Embryonic facial prominence (tissue), 1 donor: ENCODE data around the gene RNF44.

Experiments
- DNase-seq: peaks from one replicate; pipeline ENCODE4 v3.0.0-alpha.2; 2016; ENCODE audit errors: extremely low spot score

Gene RNF44

DNA sequence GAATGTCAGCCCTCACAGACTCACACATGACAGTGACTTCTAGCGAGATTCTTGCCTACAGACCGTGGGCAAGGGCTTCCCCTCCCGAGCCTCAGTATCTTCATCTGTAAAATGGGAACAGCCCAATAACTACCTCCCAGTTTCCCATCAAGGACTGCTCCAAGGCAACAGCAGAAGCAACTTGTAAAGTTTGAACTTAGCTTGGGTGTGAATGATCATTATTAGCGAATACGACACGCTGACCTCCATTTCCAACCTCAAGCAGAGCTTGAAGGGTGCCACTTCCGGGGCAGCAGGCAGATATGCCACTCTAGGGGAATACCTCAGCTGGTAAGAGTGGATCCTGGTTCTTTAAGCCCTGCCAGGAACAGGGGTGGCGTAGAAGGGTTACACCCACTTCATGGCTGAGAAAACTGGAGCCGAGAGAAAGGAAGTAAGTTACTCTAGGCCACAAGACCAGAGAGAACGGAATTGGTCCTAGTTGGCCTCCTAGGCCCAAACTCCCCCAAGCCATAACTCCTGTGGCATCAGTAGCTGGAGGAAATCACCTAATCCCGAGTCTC, 2.0 kb downstream of the RNF44 start:
- DNase-seq = no peak

- no peak for DNase-seq
Observed at GRCh38 chr5:176534640-176535039, 2.6 kb downstream of the RNF44 start.

DNA sequence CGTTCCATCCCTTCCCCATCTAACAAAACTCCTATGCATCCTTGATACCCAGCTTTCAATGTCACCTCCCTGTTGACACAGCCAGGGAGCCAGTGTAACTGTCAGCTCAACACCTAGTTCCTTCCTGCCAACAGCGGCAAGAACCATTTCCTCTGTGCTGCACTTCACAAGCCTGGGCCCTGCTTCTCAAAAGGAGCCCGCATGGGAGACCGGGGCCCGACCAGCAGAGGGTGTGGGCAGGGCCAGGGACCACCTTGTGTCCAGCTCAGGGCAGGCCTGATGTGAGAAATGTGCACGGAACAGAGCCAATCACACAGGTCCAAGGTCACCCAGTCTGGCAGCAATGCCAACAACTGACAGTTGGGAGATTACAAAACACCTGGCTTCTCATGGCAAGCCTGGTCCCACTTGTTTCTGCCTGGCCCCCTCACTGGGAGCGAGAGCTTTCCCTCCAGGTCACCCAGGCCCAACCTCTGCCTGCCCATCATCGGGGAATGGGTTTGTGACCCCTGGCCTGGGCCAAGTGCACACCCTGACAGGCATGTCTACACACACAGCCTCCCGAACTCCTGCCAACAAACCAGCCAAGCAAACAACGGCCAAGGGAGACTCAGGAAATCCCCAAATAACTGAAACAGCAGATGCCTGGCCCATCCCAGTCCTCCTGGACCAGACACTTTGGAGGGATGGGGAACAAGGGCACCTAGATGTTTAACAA, 3.1 kb downstream of the RNF44 start:
- no peak for DNase-seq

- no peak for DNase-seq
Observed at GRCh38 chr5:176533390-176533789, 3.8 kb downstream of the RNF44 start.

- DNase-seq = no peak
Observed at GRCh38 chr5:176532795-176533194, 4.4 kb downstream of the RNF44 start.

DNA sequence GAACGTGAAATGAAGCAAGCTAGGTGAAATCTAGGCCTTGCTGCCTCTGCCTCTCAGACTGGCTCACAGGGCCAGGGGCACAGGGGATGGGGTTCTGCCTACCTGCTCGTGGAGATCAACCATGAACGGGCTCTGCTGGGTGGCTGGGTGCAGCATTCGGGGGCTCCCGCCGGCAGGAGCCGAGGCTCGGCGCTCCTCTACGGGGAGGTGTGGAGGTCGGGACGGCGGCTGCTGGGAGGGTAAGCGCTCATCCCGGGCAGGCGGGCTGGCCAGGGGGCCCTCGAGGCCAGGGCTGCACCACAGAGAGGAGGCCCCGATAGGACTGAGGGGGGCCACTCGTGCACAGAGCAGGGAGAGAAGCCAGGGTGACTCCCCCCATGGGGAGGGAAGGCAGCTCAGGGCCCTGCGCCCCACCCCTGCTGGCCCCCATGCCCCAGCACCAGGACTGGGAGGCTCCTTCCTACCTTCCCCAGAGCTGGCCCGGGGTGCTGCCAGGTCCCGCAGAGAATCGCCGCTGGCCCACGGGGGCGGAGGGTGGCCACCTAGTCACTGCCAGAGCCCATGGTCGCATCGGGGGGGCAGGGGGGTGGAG, 5.2 kb downstream of the RNF44 start:
- DNase-seq = no peak

DNA sequence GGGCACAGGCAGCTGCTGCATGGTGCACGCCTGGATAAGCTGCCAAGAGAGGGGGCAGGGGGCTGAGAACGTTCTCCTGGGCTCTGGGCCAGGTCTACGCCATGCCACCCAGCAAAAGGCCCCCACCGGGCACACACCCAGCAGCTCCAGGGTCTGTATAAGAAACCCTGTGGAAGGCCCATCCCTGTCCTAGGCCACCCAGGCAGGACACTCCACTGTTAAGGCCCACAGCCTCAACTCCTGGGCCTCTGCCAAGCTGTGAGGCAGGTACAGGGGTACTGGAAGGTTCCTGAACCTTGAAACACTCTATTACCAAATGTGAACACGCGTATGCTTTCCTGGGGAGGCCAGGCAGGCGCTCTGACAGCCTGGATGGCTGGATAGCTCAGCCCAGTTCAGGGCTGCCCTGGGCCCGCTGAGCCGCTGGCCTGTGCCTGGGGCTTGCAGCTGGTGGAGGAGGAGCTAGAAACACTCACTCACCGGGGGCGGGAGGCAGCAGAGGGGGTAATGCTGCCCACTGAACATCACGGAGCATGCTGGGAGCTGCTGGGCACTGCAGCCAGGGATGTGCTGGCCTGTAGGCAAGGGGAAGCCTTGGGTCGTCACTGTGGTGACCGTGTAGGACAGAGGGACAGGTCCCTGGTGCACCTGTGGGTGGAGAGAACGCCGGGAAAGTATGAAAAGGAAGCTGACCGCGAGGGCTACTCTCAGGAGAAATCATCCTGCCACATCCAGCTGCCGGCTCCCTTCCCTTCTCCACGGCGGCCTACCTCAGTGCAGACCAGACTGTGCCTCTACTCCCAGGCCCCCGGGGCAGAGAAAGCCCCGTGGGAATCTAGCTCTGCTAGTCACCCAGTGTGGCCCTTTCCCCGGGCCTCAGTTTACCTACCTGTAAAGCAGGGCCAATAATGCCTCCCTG, 6.0 kb downstream of the RNF44 start:
- DNase-seq = no peak

DNA sequence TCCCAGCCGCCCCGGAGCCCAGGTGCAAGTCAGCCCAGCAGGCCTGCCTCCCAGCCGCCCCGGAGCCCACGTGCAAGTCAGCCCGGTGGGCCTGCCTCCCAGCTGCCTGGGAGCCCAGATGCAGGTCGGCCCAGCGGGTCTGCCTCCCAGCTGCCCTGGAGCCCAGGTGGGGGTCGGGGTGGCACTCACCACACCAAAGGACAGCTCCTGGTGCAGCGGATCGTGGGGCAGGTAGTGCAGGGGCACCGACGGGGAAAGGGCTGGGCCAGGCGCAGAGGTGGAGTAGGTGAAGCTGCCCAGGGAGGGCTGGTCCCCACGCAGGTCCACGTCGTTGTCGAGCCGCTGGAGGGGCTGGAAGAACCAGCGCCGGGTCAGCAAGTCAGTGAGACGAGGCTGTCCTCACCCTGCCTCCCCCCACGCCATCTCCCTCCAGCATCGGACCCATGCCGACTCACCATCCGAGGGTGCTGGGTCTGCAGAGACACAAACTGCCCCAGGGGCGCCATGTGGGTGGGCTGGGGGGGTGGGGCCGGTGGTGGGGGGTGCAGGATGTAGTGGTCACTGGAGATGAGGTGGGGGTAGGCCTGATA, 6.7 kb downstream of the RNF44 start:
- DNase-seq = no peak

- no peak for DNase-seq
Observed at GRCh38 chr5:176529741-176530141, 7.5 kb downstream of the RNF44 start.

- no peak for DNase-seq
Observed at GRCh38 chr5:176529116-176529740, 8.0 kb downstream of the RNF44 start.

DNA sequence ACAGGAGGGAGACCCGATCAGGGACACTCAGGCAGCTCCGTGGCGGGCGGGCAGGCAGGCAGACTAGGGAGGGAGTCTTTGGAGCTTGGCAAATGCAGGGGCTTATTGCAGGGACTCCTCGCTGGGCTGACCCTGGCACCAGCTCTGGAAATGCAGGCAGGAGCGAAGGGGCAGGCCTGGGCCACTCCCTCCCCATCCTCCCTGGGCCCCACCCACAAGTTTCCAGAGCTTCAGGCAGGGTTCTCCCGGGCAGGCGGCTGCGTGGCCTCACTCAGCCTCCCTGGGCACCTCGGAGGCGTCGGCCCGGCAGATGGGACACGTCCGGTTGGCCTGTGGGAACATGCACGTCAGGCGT, 8.5 kb downstream of the RNF44 start:
- no peak for DNase-seq

- no peak for DNase-seq
Observed at GRCh38 chr5:176528301-176528700, 8.9 kb downstream of the RNF44 start.

GRCh38 chr5:176527246-176528222, 9.7 kb downstream of the RNF44 start:
- no peak for DNase-seq

GRCh38 chr5:176526462-176526861, 10.7 kb downstream of the RNF44 start:
- DNase-seq = no peak

- DNase-seq = no peak
Observed at GRCh38 chr5:176525677-176526076, 11.5 kb downstream of the RNF44 start.

- no peak for DNase-seq
Observed at GRCh38 chr5:176524987-176525386, 12.2 kb downstream of the RNF44 start.

DNA sequence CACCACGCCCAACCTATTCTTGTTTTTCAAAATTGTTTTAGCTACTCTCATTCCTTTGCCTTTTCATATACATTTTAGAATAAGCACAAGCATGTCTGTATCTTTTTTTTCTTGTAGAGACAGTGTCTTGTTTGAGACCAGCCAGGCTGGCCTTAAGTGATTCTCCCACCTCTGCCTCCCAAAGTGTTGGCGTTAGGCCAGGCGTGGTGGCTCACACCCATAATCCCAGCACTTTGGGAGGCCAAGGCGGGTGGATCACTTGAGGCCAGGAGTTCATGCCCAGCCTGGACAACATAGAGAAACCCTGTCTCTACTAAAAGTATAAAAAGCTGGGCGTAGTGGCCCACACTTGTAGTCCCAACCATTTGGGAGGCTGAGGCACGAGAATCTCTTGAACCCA, 13.1 kb downstream of the RNF44 start:
- no peak for DNase-seq

DNA sequence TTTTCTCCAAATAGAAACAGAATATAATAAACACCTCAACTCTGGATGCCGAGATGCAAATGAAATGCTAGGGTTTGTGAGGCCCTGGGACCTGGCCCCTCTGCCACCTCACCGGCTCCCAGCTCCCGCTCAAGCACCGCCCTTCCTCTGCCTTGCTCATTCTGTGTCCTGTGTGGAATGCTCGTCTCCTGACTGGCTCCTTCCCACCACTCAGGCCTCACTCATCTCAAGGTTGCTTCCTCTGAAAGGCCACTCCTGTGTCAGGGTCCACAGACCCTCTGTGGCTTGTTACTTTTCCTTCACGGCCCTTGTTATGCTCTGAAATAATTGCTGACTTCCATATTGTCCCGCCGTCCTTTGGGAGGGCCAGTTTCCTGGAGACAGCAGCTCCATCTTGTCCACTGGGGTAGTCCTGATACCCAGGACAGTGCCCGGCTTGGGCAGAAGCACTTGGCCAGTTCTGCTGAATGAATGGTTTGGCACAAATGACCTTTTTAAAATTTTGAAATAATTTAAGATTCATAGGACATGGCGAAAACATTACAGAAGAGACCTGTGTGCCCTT, 15.4 kb downstream of the RNF44 start:
- DNase-seq = no peak

GRCh38 chr5:176521286-176521685, 15.9 kb downstream of the RNF44 start:
- no peak for DNase-seq
